IPS-18a (cell line): ENCODE data around the gene NCK2.

Experiments
- H3K27ac ChIP-seq: one replicate; pipeline ENCODE4 v1.5.1; 2013; ENCODE audit warnings: low read length
- H3K27me3 ChIP-seq: one replicate; pipeline ENCODE4 v1.6.1; 2013; ENCODE audit warnings: mild to moderate bottlenecking, low read length; ENCODE audit not compliant: control insufficient read depth, insufficient read depth
- H3K36me3 ChIP-seq: one replicate; pipeline ENCODE4 v1.6.1; 2013; ENCODE audit warnings: low read depth, low read length; ENCODE audit not compliant: control insufficient read depth
- H3K4me1 ChIP-seq: one replicate; pipeline ENCODE4 v1.6.1; 2013; ENCODE audit warnings: low read depth, low read length; ENCODE audit not compliant: control insufficient read depth
- H3K4me3 ChIP-seq: one replicate; pipeline ENCODE4 v1.5.1; 2013; ENCODE audit warnings: low read length
- H3K9ac ChIP-seq: one replicate; pipeline ENCODE4 v1.6.1; 2013; ENCODE audit warnings: mild to moderate bottlenecking, low read length, moderate library complexity
- H3K9me3 ChIP-seq: one replicate; pipeline ENCODE4 v1.6.1; 2013; ENCODE audit warnings: low read depth, low read length; ENCODE audit not compliant: control insufficient read depth

Gene NCK2

DNA sequence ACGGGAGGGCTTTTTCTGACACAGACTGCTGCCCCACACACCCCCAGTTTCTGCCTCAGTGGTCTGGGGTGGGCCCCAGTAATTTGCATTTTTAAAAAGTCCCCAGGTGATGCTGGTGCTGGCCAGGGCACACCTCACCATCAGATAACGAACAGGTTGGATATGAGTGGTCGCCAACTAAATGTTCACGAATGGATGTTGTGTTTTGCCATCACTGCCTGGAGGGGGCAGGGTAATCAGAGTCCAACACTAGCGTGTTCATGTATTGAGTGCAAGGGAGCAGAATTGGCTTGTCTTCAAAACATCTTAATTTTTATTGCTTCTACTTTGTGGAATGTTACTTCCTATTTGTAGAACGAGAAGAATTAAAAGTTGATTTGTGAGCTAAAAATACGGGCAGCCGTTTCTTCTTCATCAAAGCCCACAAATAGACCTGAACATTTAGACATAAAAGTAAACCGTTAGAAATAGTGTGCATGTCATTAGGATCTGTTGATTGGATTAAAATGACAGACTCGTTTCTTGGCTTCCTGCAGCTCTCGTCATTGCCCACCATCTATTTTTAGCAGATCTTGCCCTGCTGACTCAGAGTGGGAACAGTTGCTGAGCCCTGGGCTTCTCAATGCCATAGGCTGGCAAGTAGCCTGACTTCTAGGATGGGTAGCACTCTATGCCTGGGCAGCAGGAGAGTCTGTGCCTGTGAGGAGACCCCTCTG is 45.2 kb downstream of the NCK2 start:
- Histone ChIP-seq H3K9ac (no peak overlapping the region), H3K4me3 (no peak overlapping the region), H3K27me3 (no peaks in the 10 kb centered on the region), H3K36me3 (no peaks in the 10 kb centered on the region), H3K27ac (no peak overlapping the region), H3K4me1 (no peaks in the 10 kb centered on the region), H3K9me3 (no peaks in the 10 kb centered on the region)

DNA sequence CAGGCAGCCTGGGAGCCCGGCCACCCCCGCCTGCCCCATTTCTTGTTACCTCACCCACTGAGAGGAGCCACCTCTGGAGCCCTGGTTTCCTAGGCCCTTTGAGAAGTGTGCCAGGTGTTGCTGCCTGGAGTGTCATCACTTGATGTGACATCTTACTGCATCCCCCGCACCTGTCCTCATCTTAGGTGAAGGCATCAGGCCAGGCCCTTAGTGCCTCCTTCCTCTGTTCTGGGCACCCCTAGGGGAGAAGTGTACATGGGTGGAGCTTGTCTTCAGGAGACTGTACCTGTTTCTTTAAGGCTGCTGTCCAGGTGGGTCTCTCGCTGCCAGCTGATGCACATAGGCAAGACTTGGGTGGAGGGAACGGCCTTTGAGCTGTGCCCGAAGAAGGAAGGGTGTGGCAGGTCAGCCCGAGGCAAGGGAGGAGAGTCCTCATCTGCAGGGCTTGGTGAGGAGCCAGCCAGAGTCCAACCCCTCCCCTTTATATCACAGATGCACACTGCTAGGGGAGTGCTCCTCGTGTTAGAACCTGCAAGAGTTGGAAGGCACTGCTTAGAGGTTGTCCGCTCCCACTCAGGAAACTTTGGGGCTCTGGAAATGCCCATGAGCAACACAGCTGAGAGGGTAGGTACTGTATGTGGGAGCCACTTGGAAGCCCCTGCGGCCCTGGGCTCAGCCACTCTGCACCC is 45.9 kb downstream of the NCK2 start:
- Histone ChIP-seq H3K4me1 (peaks cover 5% of the 10 kb centered on the region), H3K9ac (no peak overlapping the region), H3K4me3 (no peak overlapping the region), H3K27me3 (no peaks in the 10 kb centered on the region), H3K36me3 (no peaks in the 10 kb centered on the region), H3K9me3 (no peaks in the 10 kb centered on the region), H3K27ac (no peak overlapping the region)

DNA sequence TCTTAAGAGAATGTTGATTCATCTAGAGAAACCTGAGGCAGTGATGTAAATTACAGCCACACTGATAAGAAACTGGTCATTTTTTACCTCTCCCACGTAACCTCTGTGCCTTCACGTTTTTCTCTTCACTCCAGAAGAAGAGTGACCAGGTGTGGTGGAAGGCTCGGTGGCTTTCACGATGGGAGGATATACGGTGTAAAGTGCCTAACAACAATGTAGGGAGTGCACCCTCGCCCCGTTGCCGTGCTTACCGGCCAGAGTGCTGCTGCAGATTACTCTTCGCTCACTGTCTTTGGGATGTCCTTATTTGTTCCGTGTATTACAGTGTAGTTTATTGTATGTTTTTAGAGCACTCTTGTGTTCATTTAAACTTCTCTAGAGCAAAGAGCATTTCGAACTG is 46.5 kb downstream of the NCK2 start:
- Histone ChIP-seq H3K4me3 (no peak overlapping the region), H3K9ac (no peak overlapping the region), H3K9me3 (no peaks in the 10 kb centered on the region), H3K4me1 (peaks cover 9% of the 10 kb centered on the region), H3K27ac (no peak overlapping the region), H3K27me3 (no peaks in the 10 kb centered on the region), H3K36me3 (no peaks in the 10 kb centered on the region)

DNA sequence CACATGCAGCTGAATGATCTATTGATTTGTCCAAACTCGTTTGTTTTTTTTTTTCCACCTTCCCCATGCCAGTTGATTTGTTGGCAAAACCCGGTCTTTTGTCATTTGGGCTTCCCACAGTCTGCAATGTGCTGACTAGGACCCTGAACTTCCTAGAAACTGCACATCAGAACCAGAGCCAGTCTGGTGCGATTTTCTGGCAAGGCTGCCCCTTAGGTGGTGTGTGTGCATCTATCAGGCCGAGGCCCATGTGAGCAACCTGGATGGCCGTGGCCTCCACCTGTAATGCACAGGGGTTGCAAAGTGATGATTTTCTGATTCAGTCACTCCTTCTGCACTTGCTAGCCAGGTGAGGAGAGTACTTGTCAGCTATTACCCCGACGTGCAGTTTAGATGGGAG is 47.8 kb downstream of the NCK2 start:
- Histone ChIP-seq H3K36me3 (no peaks in the 10 kb centered on the region), H3K4me3 (no peak overlapping the region), H3K4me1 (peaks cover 15% of the 10 kb centered on the region), H3K9me3 (no peaks in the 10 kb centered on the region), H3K9ac (no peak overlapping the region), H3K27ac (no peak overlapping the region), H3K27me3 (no peaks in the 10 kb centered on the region)

DNA sequence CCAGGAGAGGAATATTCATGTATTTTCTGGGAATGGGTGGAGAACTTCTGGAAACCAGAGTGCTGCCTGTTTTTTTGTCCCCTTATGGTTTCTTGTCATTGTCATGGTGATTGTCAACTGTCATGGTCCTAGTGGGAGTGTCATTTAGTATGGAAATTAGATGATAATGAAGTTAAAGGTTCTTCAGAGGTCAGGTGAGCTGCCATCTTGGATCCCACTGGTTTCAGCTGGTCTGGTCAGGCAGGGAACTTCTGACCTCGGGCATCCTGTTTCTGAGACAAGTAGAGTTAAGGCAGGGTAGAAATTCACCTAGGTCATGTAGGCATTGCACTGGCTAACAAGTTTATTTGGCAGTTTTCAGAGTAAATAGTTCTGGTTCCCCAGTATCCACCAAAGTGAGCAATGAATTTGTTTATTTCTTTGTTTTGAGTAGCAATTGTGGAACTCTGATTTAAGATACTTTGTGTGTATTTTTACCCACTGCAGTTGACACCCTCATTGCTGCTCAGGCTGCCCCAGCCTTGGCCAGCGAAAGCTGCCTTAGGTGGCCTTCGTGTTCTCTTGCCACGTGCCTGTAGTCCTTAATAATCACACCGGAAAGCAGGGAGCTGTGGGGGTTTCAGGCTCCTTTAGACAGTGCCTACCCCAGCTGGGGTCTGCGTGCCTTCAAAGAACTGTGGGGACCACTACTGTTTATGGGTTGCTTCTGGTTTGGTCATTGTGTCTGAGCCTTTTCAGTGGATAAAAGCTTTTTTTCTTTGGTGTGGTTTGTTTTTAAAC is 48.7 kb downstream of the NCK2 start:
- no peak overlapping the region for H3K4me3 ChIP-seq
- no peaks in the 10 kb centered on the region for H3K27me3 ChIP-seq
- H3K27ac ChIP-seq, result no peak overlapping the region
- peaks cover 17% of the 10 kb centered on the region for H3K4me1 ChIP-seq
- H3K36me3 ChIP-seq, result no peaks in the 10 kb centered on the region
- H3K9me3 ChIP-seq, result no peaks in the 10 kb centered on the region
- no peak overlapping the region for H3K9ac ChIP-seq

DNA sequence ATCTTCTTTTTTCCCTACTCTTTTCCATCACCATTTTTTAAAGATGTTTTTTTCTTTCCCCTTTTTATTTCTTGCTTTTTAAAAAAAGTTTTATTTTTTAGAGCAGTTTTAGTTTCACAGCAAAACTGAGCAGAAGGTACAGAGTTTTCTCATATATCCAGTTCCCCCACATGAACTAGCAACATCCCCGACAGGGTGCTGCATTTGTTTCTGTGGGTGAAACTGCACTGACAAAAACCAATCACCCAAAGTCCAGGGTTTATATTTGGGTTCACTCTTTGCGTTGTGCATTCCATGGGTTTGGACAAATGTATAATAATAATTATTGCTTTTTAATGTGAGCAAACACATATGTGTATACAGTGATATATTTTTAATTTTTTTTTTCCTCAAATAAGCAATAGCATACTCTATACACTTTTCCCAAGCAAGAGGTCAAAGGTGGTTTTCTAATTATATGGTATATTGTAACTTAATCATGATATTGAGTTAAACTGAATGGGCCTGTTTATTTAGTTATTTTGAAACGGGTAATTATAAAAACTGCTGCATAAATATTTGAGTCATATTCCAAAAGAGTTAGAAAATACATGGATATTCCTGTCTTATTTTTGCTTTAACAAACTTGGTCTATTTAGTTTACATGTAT is 50.3 kb downstream of the NCK2 start:
- Histone ChIP-seq H3K27ac (no peak overlapping the region), H3K4me1 (peaks cover 17% of the 10 kb centered on the region), H3K9ac (no peak overlapping the region), H3K4me3 (no peak overlapping the region), H3K9me3 (no peaks in the 10 kb centered on the region), H3K36me3 (no peaks in the 10 kb centered on the region), H3K27me3 (no peaks in the 10 kb centered on the region)

DNA sequence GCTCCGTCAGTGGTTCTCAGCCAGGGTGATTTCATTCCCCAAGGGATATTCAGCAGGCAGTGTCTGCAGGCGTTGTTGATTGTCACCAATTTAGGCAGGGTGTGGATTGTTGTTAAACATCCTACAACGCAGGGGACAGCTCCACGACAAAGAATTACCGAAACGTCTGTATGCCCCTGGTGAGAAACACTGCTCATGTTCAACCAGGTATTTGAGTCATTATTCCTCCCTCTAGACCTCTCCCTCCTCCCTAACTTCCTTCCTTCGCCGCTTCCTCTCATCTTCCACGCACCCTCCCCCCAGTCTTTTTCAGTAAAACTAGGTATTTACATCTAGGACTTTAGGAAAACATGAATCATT is 50.8 kb downstream of the NCK2 start:
- no peak overlapping the region for H3K9ac ChIP-seq
- no peaks in the 10 kb centered on the region for H3K27me3 ChIP-seq
- no peak overlapping the region for H3K4me3 ChIP-seq
- no peaks in the 10 kb centered on the region for H3K9me3 ChIP-seq
- H3K4me1 ChIP-seq, result peaks cover 17% of the 10 kb centered on the region
- no peaks in the 10 kb centered on the region for H3K36me3 ChIP-seq
- no peak overlapping the region for H3K27ac ChIP-seq

DNA sequence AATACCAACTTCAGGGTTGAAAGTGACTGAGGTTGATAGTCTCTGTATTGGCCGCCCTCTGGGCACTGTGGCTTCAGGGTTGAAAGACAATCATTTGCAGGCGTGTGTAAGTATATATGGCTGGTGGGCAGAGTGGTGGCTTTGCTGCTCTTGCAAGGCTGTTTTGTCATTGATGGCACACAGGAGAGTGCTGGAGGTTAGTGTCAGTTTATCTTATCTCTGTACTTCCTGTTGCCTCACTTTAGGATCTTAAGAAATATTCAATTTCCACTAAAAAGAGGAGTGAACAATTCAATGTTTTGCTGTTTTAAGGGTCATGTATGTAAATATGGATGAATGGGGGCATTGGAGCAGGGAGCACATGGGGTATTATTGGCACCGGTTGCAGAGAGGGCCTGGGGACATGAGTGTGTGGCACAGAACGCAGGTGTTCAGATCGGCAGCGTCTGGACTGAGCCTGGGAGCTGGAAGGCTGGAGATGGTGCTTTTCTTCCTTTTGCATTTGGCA is 51.5 kb downstream of the NCK2 start:
- H3K4me1 ChIP-seq, result peaks cover 17% of the 10 kb centered on the region
- no peak overlapping the region for H3K4me3 ChIP-seq
- H3K9ac ChIP-seq, result no peak overlapping the region
- no peaks in the 10 kb centered on the region for H3K36me3 ChIP-seq
- no peaks in the 10 kb centered on the region for H3K9me3 ChIP-seq
- no peaks in the 10 kb centered on the region for H3K27me3 ChIP-seq
- H3K27ac ChIP-seq, result no peak overlapping the region

DNA sequence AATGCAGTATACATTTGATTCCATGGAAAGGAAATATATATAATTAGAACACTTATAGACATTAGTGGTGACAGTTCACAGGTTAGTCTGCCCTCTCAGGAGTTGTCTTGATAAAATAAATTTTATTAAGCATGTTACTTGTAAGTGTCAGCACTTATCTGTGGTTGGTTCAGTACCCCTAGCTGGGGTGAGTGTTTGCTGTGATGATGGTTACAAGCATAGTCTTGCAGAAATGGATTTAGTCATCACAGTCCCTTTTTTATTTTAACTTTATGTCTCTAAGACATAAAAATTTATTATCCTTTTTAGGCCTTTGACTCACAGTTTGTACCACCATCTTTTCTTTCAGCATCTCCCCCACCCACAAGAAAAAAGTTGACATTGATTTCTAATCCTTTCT is 52.1 kb downstream of the NCK2 start:
- Histone ChIP-seq H3K4me1 (peaks cover 17% of the 10 kb centered on the region), H3K27me3 (no peaks in the 10 kb centered on the region), H3K9ac (no peak overlapping the region), H3K9me3 (no peaks in the 10 kb centered on the region), H3K36me3 (no peaks in the 10 kb centered on the region), H3K27ac (no peak overlapping the region), H3K4me3 (no peak overlapping the region)

DNA sequence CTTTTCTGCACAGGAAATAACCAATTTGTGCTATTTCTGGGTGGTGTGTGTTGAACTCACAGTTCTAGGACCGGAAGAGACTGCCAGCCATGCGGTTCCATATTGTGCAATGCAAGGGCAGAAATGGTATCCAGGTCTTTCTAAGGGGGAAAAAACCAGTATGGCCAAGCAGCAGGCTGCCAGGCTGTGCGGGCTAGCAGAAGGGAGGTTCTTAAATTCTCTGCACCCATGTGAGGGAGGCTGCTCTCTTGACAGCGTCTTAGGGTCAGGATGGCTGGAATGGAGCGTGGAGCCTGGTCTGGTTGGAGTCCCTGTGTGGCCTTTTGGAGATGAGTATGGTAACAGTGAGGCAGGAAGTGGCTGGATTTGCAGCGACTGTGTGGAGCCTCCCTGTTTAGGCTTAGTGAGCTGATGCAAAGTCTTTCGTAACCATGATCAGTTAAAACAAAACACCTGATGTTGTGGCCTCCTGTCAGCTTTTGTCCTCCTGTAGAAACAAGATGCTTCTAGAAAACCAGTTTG is 52.6 kb downstream of the NCK2 start:
- Histone ChIP-seq H3K9ac (no peak overlapping the region), H3K36me3 (no peaks in the 10 kb centered on the region), H3K27ac (no peak overlapping the region), H3K9me3 (no peaks in the 10 kb centered on the region), H3K4me1 (peaks cover 17% of the 10 kb centered on the region), H3K4me3 (no peak overlapping the region), H3K27me3 (no peaks in the 10 kb centered on the region)

DNA sequence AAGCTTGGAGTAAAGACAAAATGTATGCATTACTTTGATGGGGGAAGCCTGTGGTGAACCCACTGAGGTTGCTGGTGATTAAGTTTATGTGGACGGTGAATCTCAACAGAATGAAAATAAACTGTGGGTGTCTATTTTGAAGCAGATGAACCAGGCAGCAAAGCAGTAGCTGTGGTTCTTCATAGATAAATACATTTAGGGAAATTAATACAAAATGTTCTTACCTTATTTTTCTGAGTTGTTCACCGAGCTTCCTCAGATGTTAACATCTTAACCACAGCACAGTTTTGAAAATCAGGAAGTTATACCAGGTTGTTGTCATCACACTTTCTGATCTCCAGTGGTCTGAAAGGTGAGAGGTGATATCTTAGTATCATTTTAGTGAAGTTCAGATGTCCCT is 53.9 kb downstream of the NCK2 start:
- Histone ChIP-seq H3K9ac (no peak overlapping the region), H3K4me1 (peaks cover 17% of the 10 kb centered on the region), H3K9me3 (no peaks in the 10 kb centered on the region), H3K36me3 (no peaks in the 10 kb centered on the region), H3K4me3 (no peak overlapping the region), H3K27me3 (no peaks in the 10 kb centered on the region), H3K27ac (no peak overlapping the region)
